ENCODE measurements around the gene CBLC.

Gene CBLC

DNA sequence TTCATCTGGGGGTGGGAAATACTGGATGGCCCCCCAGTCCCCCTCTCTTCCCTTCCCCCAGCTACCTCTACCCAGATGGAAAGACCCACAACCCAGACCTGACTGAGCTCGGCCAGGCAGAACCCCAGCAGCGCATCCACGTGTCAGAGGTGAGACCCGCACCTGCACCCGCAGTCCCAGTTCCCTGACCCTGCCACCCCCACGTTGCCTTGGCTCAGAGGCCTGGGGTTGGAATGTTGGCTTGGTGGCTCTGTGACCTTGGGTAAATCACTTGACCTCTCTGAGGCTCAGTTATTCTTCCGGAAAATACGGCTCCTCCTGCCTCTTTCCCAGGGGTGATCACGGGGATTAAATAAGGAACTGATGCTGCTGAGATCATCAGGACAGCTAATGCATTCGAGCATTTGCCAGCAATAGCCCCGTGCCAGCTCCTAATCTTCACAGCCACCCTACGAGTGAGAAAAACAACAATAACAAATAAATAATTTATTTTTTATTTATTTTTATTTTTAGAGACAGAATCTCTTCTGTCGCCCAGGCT, 12.3 kb downstream of the CBLC start:
- TF ChIP-seq GATA3 (IDR thresholded peaks at IDR 0.05; ENCODE audit: low read depth, low read length) (no peak), GATA2 (IDR thresholded peaks at IDR 0.05; ENCODE audit: low read depth, low read length) (no peak)

DNA sequence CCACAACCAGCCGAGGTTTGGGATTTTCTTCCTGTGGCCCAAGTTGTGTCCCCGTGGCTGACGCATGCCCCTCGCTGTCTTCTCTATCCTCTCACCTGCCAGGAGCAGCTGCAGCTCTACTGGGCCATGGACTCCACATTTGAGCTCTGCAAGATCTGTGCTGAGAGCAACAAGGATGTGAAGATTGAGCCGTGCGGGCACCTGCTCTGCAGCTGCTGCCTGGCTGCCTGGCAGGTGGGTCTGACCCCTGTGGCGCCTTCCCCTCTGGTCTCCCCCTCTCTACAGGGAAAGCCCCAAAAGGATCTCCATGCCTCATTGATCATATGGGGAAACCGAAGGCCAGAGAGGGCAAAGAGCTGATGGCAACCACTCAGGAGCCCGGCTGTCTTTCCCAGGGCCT, 14.6 kb downstream of the CBLC start:
- no peak for TF ChIP-seq GATA2 (IDR thresholded peaks at IDR 0.05; ENCODE audit: low read depth, low read length)
- no peak for TF ChIP-seq GATA3 (IDR thresholded peaks at IDR 0.05; ENCODE audit: low read depth, low read length)

- no peak for TF ChIP-seq GATA3 (IDR thresholded peaks at IDR 0.05; ENCODE audit: low read depth, low read length)
- TF ChIP-seq GATA2 (IDR thresholded peaks at IDR 0.05; ENCODE audit: low read depth, low read length): no peak
Measured at GRCh38 chr19:44794610-44795009, 16.9 kb downstream of the CBLC start.

DNA sequence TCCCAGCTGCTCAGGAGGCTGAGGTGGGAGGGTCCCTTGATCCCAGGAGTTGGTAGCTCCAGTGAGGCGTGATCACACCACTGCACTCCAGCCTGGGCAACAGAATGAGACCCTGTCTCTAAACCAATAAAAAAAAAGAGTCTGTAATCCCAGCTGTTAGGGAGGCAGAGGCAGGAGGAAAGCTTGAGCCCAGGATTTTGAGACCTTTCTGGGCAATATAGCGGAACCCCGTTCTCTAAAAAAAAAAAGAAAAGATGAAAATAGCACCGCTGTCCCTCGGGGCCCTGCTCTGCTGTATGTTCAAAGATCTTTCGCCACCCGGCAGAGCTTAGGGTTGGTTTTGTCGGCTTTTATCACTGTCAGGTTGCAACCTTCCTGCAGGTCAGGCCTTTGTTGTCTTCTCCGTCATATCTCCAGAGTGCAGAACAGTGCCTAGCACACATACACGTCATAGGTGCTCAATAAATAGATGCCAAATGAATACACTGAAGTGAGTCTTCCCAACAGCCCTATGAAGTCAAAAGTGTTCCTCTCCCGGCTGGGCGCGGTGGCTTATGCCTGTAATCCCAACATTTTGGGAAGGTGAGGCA, 17.8 kb downstream of the CBLC start:
- TF ChIP-seq GATA2 (IDR thresholded peaks at IDR 0.05; ENCODE audit: low read depth, low read length): no peak
- TF ChIP-seq GATA3 (IDR thresholded peaks at IDR 0.05; ENCODE audit: low read depth, low read length): no peak

GRCh38 chr19:44796701-44797115, 19.0 kb downstream of the CBLC start:
- TF ChIP-seq GATA2 (IDR thresholded peaks at IDR 0.05; ENCODE audit: low read depth, low read length) (no peak), GATA3 (IDR thresholded peaks at IDR 0.05; ENCODE audit: low read depth, low read length) (no peak)

DNA sequence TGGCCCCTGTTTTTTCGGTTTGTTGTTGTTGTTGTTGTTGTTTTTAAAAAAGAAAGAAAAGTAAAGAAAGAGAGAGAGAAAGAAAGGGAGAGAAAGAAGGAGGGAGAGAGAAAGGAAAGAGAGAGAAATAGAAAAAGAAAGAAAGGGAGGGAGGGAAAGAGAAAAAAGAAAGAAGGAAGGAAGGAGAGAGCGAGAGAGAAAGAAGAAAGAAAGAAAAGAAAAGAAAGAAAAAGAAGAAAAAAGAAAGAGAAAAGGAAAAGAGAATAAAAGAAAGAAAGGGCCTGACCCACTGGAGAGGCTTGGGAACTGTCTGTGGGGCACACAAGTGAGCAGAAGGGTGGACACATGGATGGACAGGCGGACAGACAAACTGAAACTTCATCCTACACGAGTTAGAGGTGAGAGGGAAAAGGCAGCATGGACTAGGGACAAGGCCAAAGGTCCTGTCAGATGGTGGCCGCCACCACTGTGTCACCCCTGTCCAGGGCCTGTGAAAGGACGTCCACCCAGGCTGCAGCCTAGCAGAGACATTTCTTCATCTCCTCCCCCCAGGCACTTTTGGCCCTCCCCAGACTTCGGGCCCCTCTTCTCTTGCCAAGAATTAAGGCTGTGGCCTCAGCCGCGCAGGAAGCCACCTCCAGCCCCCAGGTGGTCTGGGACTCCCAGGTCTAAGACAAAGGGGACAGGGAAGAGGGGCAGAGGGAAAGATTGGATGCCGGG, 22.1 kb downstream of the CBLC start:
- TF ChIP-seq GATA2 (IDR thresholded peaks at IDR 0.05; ENCODE audit: low read depth, low read length): no peak
- TF ChIP-seq GATA3 (IDR thresholded peaks at IDR 0.05; ENCODE audit: low read depth, low read length): no peak

GRCh38 chr19:44800461-44800860, 22.8 kb downstream of the CBLC start:
- TF ChIP-seq GATA2 (IDR thresholded peaks at IDR 0.05; ENCODE audit: low read depth, low read length) (no peak), GATA3 (IDR thresholded peaks at IDR 0.05; ENCODE audit: low read depth, low read length) (no peak)

DNA sequence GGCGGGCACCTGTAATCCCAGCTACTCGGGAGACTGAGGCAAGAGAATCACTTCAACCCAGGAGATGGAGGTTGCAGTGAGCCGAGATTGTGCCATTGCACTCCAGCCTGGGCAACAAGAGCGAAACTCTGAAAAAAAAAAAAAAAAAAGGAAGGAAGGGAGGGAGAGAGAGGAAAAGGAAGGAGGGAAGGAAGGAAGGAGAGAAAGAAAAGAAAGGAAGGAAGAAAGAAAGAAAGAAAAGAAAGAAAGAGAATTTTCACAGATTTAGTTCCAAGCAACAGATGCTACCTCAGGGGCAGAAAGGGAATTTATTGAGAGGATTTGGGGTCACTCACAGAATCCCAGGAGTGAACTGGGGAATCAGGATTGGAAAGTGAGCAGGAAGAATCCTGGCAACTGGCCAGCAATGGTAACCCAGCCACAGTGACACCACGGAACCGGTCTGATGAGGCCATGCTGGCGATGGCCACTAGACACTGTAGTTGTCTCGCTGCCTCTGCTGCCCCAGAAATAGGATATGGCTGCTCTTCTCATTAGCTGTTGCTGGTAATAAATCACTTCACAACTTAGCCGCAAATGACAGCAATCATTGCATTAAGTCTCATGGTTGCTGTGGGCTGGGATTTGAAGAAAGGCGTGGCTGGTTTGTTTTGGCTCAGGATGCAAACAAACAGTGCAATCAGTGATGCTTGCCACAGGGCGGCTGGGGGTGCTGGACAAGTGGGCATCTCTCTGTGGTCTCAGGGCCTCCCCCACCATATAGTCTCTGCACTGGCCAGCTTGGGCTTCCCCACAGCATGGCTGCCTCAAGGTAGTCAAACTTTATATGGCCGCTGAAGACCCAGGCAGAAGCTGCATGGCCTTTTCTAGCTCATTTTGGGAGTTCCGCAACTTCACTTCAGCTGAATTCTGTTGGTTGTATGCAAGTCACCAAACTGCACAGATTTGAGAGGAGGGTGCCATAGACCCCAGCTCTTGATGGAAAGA, 26.0 kb downstream of the CBLC start:
- TF ChIP-seq GATA3 (IDR thresholded peaks at IDR 0.05; ENCODE audit: low read depth, low read length) (no peak), GATA2 (IDR thresholded peaks at IDR 0.05; ENCODE audit: low read depth, low read length) (no peak)

- TF ChIP-seq GATA2 (IDR thresholded peaks at IDR 0.05; ENCODE audit: low read depth, low read length): no peak
- no peak for TF ChIP-seq GATA3 (IDR thresholded peaks at IDR 0.05; ENCODE audit: low read depth, low read length)
Measured at GRCh38 chr19:44806291-44806690, 28.6 kb downstream of the CBLC start.

- TF ChIP-seq GATA2 (IDR thresholded peaks at IDR 0.05; ENCODE audit: low read depth, low read length): no peak
- no peak for TF ChIP-seq GATA3 (IDR thresholded peaks at IDR 0.05; ENCODE audit: low read depth, low read length)
Measured at GRCh38 chr19:44807162-44807561, 29.5 kb downstream of the CBLC start.

DNA sequence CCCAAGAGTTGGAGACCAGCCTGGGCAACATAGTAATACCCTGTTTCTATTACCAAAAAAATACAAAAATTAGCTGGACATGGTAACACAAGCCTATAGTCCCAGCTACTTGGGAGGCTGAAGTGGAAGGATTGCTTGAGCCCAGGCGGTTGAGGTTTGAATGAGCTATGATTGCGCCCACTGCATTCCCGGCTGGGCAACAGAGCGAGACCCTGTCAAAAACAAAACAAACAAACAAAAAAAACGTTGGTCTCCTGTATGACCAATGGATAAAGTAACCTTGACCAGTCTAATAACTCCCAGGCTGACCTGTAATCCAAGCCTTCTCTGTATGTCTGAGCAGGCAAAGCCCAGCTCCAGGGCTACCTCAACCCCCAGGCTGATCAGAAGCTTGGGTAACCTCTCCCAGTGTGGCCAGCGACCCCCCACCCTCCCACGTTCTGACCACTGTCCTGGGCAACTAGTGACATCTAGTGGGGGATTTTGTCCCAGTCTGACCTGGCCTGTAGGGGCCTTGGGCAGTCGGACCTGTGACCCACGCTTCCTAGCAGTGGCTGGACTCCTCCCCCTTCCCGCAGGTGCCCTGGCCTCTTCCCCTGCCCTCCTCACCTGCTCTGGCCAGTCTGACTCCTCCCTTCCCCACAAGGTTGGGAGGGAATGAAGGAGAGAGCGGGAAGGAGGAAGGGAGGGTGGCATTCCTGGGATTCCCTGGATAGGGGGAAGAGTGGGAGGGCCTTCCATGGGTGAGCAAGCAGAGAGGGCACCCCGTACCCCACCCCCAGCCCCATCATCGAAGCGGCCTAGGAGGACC, 30.2 kb downstream of the CBLC start:
- TF ChIP-seq GATA2 (IDR thresholded peaks at IDR 0.05; ENCODE audit: low read depth, low read length) (no peak), GATA3 (IDR thresholded peaks at IDR 0.05; ENCODE audit: low read depth, low read length) (no peak)

DNA sequence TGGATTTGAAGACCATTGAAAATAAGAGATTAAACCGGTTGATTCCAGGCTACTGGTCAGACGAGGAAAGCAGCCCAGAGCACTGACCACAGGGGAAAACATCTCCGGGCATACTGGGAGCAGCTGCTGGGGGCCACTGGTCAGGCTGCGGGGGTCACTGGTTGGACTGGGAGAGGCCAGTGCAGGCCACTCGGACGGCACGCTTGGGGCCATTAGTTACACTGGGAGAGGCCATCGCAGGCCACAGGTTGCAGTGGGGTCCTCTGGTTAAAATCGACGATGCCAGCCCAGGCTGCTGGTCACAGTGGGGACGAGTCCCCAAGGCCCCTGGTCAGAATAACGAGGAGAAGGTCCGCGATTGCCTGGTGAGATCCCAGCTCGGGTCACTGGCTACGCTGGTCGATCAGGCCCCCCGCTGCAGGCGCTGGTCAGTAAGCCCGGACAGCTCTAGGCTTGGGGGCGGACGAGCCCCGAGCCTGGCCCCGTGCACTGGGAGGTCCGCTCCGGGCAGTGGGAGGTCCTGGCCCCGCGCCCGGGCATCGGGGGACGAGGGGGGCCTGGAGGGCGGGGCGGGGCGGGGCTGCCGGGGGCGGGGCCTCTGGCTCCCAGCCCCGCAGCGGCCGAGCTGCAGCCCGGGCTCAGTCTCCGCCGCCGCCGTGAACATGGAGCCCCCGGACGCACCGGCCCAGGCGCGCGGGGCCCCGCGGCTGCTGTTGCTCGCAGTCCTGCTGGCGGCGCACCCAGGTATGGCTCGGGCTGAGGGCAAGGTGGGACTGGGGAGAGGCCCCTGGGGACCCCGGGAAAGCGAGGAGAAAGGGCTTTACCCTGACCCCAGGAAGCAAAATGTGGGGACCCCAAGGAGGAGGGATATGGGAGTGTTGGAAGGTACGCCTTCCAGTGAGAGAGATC, 31.0 kb downstream of the CBLC start, which contains the start of gene BCAM:
Gene BCAM, plus strand, starts transcription at position 641 of the 909 bp plus-strand sequence. Its CDS starts 22 bp downstream, at position 663.
- TF ChIP-seq GATA3 (IDR thresholded peaks at IDR 0.05; ENCODE audit: low read depth, low read length) (no peak), GATA2 (IDR thresholded peaks at IDR 0.05; ENCODE audit: low read depth, low read length) (no peak)

Data from SH-SY5Y (cell line).